Stimulated activated CD4-positive, alpha-beta T cell treated with anti-CD3 and anti-CD28 coated beads, Interleukin-12 subunit alpha, Interleukin-12 subunit beta, amount 100 ng/mL, for 24 hours (primary cell): ENCODE measurements around the gene TMC4.
A peak's percentile ranks its signal among the peaks of the same experiment; 100 is the strongest.
"Not testable (repeated sequence)": the region's sequence is repeated elsewhere in the genome, so short reads cannot be mapped to it uniquely, and the experiment has no call there.

Experiments used
- DNase-seq, 2 experiments: peaks; one replicate each; pipeline ENCODE4 v3.0.0-alpha.2; 2020; ENCODE audit warnings: low read depth in 2 of 2

The TMC4 gene

DNA sequence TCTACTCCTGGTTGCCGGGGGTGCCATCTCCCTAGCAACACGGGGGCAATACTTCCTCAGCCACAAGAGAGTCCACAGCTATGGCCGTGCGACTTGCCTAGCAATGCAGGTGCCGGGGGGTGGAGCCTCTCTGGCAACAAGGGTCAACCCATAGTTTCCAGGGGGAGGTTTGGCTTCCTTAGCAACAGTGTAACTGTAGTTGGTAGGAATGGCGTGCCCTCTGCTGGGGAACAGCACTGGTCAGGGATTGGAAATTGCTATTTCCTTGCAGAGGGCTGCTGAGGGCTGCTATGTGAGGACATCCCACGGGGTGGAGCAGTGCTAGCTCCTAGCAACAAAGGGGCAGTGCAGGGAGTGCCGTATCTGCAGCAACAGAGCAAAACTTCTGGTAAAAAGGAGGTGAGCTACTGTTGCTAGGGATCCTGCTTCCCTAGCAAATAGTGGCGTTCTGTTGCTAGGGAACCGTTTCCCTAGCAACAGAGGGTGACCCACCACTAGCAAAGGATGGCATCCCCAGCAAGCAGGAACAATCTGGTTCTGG is 7.0 kb upstream of the TMC4 start:
- DNase-seq: no peak

DNA sequence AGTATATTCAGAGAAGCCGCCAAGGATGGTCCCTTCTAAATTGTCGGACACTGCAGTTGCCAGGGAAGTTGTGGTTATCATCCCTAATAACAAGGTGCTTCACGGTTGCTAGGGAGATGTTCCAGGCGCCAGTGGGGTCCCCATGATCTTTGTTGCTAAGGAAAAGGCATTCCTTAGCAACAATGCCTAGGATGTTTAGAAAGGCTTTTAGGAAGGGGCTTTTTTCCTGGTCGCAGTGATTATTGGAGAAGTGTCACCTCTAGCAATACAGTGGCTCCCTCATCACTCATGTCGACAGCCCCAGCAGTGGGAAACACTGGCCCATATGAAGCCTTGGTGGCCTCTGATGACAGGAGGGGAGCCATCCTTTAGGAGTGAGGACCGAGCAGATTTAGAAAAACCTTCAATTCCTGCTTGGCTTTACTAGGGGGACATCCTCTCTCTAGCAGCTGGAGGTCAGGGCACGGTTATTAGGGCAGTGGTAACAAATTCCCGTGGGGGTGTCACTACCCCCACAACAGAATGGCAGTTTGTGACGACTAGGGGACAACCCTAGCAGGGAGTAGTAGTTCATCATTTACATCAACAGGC is 6.4 kb upstream of the TMC4 start:
- DNase-seq: no peak

GRCh38 chr19:54178581-54179261 is 5.8 kb upstream of the TMC4 start:
- DNase-seq: no peak

DNA sequence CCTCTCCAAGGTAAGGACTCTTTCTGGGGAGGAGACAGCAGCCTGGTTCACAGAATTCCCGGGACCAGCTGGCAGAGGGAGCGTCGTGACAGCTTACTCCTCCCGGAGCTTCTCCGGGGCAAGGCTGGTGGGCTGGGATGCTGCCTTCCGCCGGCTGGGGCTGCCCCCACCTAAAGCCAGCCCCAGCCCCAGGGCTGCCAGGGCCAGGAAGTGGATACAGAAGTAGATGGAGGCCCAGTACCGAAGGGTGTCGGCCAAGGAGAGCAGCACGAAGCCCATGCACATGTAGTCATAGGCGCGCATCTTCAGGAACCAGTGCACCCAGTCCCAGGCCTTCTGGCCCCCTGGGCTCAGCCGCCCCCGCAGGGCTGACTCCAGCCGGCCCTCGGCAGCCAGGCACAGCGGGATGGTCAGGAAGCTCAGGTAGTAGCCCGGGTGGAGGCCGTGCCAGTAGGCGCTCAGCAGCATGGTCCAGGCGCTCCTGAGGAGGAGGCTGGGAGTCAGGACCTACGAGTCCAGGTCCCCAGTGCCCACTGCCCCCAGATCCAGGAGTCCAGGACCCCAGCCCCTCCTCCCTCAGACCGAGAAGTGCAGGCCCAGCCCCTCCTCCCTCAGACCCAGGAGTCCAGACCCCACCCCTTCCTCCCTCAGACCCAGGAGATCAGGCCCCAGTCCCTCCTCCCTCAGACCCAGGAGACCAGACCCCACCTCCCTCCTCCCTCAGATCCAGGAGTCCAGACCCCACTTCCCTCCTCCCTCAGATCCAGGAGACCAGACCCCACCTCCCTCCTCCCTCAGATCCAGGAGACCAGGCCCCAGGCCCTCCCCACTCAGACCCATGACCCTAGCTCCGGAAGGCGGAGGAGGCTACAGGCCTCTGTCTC is 1.2 kb upstream of the TMC4 start:
- no peak for DNase-seq

GRCh38 chr19:54173359-54173699 is 369 bp upstream of the TMC4 start:
- DNase-seq: no peak

- not testable (repeated sequence) for DNase-seq
Observed at GRCh38 chr19:54171736-54172431, 1.1 kb downstream of the TMC4 start.

DNA sequence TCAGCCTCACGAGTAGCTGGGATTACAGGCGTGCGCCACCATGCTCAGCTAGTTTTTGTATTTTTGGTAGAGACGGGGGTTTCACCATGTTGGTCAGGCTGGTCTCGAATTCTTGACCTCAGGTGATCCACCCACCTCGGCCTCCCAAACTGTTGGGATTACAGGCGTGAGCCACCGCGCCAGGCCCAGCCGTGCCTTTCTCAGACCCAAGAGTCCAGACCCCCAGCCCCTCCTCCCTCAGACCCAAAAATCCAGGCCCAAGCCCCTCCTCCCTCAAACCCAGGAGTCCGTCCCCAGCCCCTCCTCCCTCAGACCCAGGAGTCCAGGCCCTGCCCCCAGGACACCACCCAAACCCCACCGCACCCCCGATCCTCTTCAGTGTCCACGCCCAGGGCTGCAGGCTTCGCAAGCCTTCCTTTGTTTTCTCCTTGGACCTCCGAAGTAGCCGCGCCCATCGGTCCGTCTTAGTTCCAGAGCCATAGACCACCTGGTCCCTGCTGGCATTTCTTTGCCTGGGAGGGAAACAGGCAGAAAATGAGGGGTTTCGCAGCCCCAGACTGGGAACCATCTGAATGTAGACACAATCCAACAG is 3.7 kb downstream of the TMC4 start:
- no peak for DNase-seq

DNA sequence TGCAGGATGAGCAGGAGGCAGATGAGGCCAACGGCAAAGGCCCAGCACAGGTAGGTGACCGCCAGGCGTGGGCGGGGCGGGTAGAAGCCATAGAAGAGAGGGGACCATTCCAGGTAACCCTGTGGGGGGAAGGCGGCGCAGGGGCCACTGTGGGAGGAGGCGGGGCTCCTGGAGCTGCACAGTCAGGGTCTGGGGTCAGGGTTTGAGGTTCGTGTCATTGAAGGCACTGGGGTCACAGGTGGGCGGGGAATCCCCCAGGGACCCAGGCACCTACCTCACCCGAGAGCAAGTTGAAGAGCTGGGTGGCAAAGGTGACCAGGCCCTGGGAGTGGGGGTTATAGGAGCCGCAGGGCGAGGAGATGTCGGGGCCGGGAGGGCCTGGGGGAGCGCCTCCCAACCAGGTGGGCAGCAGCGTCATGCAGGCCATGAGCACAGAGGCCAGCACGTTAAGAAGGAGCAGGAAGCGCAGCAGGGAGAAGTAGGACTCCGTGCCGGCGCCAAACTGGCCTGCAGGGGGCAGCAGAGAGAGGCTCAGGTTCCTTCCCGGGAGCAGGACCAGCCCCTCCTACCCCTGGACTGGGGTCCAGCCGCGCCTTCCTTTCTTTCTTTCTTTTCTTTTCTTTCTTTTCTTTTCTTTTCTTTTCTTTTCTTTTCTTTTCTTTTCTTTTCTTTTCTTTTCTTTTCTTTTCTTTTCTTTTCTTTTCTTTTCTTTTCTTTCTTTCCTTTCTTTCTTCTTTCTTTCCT is 4.6 kb downstream of the TMC4 start:
- DNase-seq: peak; percentile 76 to 96

DNA sequence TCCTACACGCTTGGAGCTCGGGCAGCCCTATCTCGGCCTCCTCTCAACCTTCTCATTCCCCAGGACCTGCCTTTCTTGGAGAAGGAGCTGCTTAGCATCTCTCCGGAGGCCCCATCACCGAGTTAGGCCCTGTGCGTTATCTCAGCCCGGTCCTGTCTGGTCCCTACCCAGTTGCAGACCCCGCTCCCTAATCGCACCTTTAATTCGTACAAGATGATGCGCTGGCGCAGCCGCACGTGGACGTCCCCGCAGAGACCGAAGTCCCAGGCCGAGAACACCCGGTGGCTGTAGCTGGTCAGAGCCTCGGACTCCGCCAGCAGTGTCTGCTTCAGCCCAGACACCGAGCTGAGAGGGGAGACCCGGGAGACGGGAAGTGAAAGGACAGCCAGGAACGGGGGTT is 7.7 kb downstream of the TMC4 start:
- no peak for DNase-seq

- peak in 1 of 2 experiments; percentile 55 for DNase-seq
Observed at GRCh38 chr19:54164369-54165068, 8.4 kb downstream of the TMC4 start.

- DNase-seq: no peak
Observed at GRCh38 chr19:54162884-54163283, 10.1 kb downstream of the TMC4 start.

- DNase-seq: peak; percentile 50 to 78
Observed at GRCh38 chr19:54162241-54162805, 10.6 kb downstream of the TMC4 start.

- no peak for DNase-seq
Observed at GRCh38 chr19:54160854-54161253, 12.1 kb downstream of the TMC4 start.

DNA sequence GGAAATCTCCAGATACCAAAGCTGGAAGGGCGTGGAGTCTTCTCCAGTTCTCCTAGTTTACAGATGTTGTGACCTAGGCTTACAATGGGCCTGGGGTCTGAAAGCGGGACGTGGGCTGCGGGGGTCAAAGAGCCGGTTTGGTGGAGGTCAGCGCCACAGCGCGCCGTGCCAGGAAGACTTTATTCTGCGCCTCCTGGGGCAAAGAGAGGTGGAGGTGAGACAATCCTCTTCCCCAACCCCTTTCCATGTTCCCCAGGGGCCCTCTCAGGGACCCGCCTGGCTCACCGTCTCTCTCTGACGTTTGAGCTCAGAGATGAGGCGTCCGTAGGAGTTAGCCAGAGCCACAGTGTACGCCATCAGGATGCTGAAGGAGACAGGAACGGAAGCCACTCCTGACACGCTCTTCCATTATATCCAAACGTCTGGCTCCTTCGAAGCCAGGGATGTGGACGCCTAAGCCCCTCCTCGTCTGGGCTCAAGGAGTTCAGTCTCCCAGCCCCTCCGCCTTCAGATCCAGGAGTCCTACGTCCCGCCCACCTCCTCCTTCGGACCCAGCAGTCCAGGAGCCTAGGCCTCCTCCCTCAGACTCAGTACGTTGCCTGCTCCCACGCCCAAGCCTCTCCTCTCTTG is 12.7 kb downstream of the TMC4 start:
- DNase-seq: no peak

- peak; percentile 97 for DNase-seq
Observed at GRCh38 chr19:54159352-54160181, 13.4 kb downstream of the TMC4 start, which contains the start of gene LENG1. TSS of gene LENG1 (minus strand) at chr19:54159721. CDS start at chr19:54159695, 26 bp downstream.

DNA sequence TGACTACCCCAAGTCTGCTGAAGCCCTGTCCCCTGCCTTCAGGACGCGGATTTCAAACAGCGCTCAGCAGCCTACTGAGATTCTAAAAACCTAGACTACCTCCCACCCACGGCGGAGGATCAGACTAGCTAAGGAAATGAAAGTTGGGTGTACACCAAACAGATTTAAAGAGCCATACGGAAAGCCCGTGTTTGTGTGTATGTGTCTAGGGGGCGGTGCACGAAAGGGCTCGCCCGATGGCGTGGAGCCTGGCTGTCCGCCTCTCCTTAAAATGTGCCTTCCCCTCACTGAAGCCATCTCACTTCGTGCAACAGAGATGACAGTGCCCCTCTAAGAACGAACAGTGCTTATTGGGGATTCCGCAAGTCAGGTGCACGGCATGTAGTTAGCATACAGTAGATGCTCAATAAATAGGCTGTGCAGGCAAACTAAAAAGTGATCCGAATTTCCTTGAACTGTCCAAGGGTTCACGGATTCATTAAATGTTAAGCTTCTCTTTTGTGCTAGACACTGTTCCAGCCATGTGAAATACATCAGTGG is 14.1 kb downstream of the TMC4 start:
- no peak for DNase-seq

DNA sequence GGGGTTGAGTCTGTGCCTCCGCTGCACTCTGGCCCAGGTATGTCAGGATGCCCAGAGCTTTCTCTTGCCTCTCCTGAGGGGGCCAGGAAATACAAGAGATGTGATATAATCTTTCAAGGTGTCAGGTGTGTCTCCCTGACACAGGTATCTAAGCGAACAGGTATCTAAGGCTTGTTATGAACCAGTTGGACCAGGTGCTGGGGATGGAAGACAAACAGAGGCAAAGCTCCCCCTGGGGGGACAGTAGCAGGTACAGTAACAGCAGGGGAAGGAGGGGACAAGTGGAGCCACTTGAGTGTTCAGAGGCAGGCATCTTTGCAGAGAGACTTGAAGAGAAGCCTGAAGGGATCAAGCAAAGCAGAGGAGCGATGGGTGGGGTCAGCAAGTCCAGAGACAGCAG is 16.0 kb downstream of the TMC4 start:
- DNase-seq: no peak

- DNase-seq: no peak
Observed at GRCh38 chr19:54156490-54156889, 16.5 kb downstream of the TMC4 start.
